Skeletal muscle tissue (tissue), 4 donors: ENCODE measurements around the gene ANGPTL8. TPM values are rescaled to one million over a fixed set of nuclear protein-coding genes. Genes with fewer than 3 reads are reported as not detected.

Source experiments
- H3K27ac ChIP-seq: one replicate; pipeline ENCODE4 v1.7.0; 2013; ENCODE audit warnings: mild to moderate bottlenecking, low read depth, low read length, inconsistent platforms
- H3K27me3 ChIP-seq, 3 donors: one replicate each; pipeline ENCODE4 v1.7.0; 2013; ENCODE audit warnings: low read length in 3 of 3; ENCODE audit not compliant: control insufficient read depth in 3 of 3, insufficient read depth in 3 of 3
- H3K36me3 ChIP-seq, 3 donors: one replicate each; pipeline ENCODE4 v1.7.0; 2013; ENCODE audit warnings: low read length in 3 of 3; ENCODE audit not compliant: control insufficient read depth in 3 of 3, insufficient read depth in 3 of 3
- H3K4me1 ChIP-seq, 3 donors: one replicate each; pipeline ENCODE4 v1.7.0; 2013; ENCODE audit warnings: low read length in 3 of 3, mild to moderate bottlenecking in 3 of 3; ENCODE audit not compliant: control insufficient read depth in 3 of 3, insufficient read depth in 3 of 3
- H3K4me3 ChIP-seq, 3 donors: one replicate each; pipeline ENCODE4 v1.7.0; 2013; ENCODE audit warnings: low read length in 3 of 3
- H3K9ac ChIP-seq, 3 donors: one replicate each; pipeline ENCODE4 v1.7.0; 2013; ENCODE audit warnings: low read length in 3 of 3, mild to moderate bottlenecking in 3 of 3, moderate library complexity in 2 of 3, low read depth in 1 of 3
- H3K9me3 ChIP-seq, 3 donors: one replicate each; pipeline ENCODE4 v1.7.0; 2013; ENCODE audit warnings: low read length in 3 of 3; ENCODE audit not compliant: control insufficient read depth in 3 of 3
- total RNA-seq: library from RNA; depleted of rRNA; stranded (reverse); fragments of >200 nt; gene quantifications from one replicate; pipeline ENCODE4 v1.2.3, GENCODE V29; 2014
- donor health status: Osteomylitis.

ANGPTL8 gene
- total RNA-seq, 1 donor from 2014 or later = 3.1 TPM

DNA sequence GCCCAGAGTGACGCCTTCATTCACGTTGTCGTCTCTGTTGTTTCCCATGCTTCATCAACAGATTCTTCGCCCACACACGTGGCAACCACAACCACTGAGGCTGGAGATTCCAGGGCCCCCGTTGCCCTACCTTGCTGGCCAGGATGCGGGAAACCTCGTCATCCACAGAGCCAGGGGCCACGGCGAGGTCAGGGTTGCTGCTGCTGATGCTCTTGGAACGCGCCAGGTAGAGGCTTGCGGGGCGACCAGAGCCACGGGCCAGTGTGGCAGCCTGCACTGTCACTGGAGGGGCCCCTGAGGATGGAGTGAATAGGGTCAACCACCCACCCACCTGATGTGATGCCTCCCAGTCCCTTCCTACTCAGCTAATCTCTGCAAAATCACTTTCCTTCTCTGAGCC is 6.3 kb upstream of the ANGPTL8 start:
- H3K27ac ChIP-seq = no peak overlapping the region
- H3K4me1 ChIP-seq = no peaks in the 10 kb centered on the region
- peaks cover 0 to 2% (median 0%) of the 10 kb centered on the region in 3 donors for H3K9me3 ChIP-seq
- H3K36me3 ChIP-seq = peaks cover 17 to 27% (median 23%) of the 10 kb centered on the region in 3 donors
- no peak overlapping the region for H3K4me3 ChIP-seq
- H3K9ac ChIP-seq = no peak overlapping the region
- no peaks in the 10 kb centered on the region for H3K27me3 ChIP-seq

DNA sequence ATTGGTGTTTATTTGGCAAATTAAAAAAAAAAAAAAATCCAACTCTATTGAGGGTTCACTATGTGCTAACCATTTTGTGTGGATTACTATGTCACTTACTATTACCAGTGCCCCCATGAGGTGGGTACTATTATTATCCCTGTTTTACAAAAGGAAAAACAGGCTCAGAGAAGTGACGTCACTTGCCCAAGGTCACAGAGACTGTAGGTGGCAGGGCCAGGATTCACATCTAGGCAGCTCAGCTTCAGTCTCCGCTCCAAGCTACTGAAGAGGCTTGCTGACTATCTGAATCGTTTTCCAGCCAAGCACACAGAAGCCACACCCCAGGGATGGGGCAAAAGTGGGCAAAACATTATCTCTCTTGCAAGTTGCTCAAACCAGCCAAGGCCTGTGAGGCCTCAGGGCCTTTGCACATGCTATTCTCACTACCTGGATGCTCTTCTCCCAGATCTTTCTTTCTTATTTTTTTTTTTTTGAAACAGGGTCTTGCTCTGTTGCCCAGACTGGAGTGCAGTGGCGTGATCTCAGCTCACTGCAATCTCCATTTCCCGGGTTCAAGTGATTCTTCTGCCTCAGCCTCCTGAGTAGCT is 4.8 kb upstream of the ANGPTL8 start:
- Histone ChIP-seq H3K9me3 (peaks cover 3 to 13% (median 3%) of the 10 kb centered on the region in 3 donors), H3K36me3 (peaks cover 17 to 27% (median 27%) of the 10 kb centered on the region in 3 donors), H3K4me1 (no peaks in the 10 kb centered on the region), H3K4me3 (no peak overlapping the region), H3K9ac (no peak overlapping the region), H3K27me3 (no peaks in the 10 kb centered on the region), H3K27ac (no peak overlapping the region)

DNA sequence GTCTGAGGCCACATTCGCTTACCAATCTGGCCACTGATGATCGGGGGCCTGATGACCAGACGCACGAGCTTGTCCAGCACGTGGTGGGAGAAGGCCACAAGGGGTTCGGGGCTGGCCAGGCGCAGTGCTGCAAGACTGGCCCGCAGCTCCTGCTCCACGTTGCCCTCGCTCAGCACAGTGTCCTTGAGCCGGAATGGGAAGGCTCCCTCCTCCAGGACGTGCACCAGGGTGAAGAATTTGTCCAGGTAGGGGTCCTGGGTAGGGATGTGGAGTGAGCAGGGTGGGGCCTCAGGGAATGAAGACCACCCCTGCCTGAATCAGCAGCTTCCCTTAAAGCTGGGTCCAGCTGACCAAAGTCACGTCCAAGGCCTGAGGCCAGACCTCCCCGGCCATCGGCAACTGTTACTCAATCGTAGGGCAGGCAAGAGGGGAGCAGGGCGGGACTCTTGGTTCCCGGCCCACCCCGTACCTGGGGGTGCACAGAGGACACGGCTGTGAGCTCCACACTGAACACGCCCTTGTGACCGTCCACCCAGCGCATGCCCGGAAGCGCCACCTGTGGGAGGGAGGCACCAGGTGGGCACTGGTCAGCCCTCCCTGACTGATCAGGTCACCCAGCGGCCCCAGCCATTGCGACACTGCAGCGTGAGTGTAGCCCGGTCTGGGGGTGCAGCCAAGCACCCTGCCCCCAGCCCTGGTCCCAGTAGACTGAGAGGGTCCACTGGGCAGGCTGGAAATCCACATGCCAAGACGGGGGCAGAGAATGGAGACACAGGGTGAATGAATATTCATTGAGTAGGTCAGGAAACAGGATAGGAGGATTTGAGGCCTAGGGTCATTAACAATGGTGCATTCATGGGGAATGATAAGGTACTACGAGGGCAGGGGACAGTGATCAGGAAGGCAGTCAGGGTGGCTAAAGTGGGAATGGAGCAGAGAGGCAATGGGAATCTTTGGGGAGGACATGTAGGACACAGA is 2.8 kb upstream of the ANGPTL8 start:
- no peaks in the 10 kb centered on the region for H3K4me1 ChIP-seq
- H3K4me3 ChIP-seq = no peak overlapping the region
- H3K9ac ChIP-seq = no peak overlapping the region
- H3K27ac ChIP-seq = no peak overlapping the region
- H3K9me3 ChIP-seq = peaks cover 3 to 16% (median 3%) of the 10 kb centered on the region in 3 donors
- H3K27me3 ChIP-seq = no peaks in the 10 kb centered on the region
- H3K36me3 ChIP-seq = peaks cover 17 to 30% (median 25%) of the 10 kb centered on the region in 3 donors

DNA sequence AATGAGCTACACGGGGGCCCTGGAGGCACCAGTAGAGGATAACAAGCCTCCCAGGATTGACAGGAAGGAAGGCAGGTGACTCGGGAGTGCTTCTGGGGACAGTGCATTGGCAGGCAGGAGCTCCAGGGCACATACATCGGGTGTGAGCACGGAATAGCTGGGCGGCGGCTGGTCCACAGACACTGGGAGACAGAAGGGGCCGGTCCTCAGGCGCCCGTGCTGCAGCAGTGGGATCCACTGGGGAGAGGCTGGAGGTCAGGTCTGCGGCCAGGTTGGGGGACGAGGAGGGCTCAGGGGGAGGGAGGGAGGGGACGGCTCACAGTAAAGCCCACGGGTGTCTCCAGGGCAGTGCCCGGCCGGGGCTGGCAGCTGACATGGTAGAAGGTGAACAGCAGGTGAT is 2.1 kb upstream of the ANGPTL8 start:
- Histone ChIP-seq H3K9ac (no peak overlapping the region), H3K4me3 (no peak overlapping the region), H3K9me3 (peaks cover 3 to 16% (median 3%) of the 10 kb centered on the region in 3 donors), H3K4me1 (no peaks in the 10 kb centered on the region), H3K27ac (no peak overlapping the region), H3K36me3 (peaks cover 13 to 29% (median 21%) of the 10 kb centered on the region in 3 donors), H3K27me3 (no peaks in the 10 kb centered on the region)

DNA sequence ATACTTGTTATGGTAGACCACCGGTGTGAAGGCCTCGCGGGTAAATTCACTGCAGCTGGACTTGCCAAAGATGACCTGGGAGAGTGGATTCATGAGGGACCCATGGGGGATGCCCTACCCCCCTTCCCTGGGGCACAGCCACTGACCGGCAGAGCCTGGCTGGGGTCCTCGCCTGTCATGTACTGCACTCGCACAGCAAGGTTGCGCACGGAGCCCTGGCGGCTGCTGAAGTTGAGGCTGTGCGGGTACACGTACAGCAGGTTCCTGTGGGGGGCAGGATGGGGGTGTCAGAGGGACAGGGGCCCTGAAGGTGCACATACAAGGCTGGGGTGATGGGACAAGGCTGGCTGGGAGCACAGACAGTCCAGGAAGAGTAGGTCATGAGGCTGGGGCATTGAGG is 1.4 kb upstream of the ANGPTL8 start:
- Histone ChIP-seq H3K36me3 (peaks cover 5 to 26% (median 14%) of the 10 kb centered on the region in 3 donors), H3K9ac (no peak overlapping the region)

DNA sequence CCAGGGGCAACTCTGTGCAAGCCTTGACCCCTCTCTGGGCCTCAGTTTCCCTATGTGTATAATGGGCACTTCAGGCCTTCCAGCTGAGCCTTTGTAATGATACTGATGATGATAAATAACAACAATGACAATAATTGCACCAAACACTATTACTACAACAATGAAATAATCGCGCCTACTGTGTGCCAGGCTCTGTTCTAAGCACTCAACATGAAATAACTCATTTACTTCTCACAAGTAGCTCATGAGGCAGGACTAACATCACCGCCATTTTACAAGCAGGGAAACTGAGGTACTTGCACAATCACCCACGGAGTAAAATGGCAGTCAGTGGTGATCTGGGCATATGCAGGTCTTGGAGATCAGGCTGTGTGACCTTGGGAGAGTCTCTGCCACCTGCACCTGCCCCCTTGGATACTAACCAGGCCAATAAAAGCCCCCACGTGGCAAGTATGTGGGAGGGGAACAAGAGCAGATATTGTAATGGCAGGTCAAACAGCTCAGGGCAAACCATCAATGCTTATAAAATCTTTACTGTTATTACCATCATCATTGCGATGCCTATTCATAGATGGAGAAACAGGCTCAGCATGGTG is 540 bp upstream of the ANGPTL8 start:
- peaks cover 5 to 7% (median 5%) of the 10 kb centered on the region in 3 donors for H3K4me1 ChIP-seq
- peaks cover 3 to 16% (median 3%) of the 10 kb centered on the region in 3 donors for H3K9me3 ChIP-seq
- H3K9ac ChIP-seq = no peak overlapping the region
- no peak overlapping the region for H3K27ac ChIP-seq
- H3K36me3 ChIP-seq = peaks cover 5 to 27% (median 13%) of the 10 kb centered on the region in 3 donors
- H3K4me3 ChIP-seq = no peak overlapping the region
- H3K27me3 ChIP-seq = no peaks in the 10 kb centered on the region

More for the DNA sequence above, 1.4 kb upstream of the ANGPTL8 start:
- H3K9me3 ChIP-seq = peaks cover 3 to 16% (median 3%) of the 10 kb centered on the region in 3 donors
- no peak overlapping the region for H3K4me3 ChIP-seq
- no peak overlapping the region for H3K27ac ChIP-seq
- H3K4me1 ChIP-seq = peaks cover 0 to 2% (median 0%) of the 10 kb centered on the region in 3 donors
- H3K27me3 ChIP-seq = no peaks in the 10 kb centered on the region

DNA sequence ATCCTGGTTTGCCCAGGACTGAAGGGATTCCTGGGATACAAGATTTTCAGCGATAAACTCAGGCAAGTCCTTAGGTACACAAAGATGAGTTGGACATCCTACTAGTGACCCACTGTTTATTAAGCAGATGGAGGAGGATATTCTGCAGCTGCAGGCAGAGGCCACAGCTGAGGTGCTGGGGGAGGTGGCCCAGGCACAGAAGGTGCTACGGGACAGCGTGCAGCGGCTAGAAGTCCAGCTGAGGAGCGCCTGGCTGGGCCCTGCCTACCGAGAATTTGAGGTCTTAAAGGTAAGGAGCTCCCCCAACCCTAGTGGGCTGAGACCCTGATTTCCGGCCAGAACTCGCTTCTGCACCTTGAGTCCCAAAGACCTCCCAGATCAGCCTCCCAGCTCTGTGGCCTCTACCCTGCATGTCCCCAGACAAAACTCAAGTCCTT is 607 bp downstream of the ANGPTL8 start:
- H3K4me1 ChIP-seq = peaks cover 5 to 7% (median 6%) of the 10 kb centered on the region in 3 donors
- H3K4me3 ChIP-seq = no peak overlapping the region
- H3K27ac ChIP-seq = no peak overlapping the region
- no peak overlapping the region for H3K9ac ChIP-seq
- no peaks in the 10 kb centered on the region for H3K27me3 ChIP-seq
- H3K9me3 ChIP-seq = peaks cover 3 to 16% (median 3%) of the 10 kb centered on the region in 3 donors
- H3K36me3 ChIP-seq = peaks cover 5 to 27% (median 13%) of the 10 kb centered on the region in 3 donors

DNA sequence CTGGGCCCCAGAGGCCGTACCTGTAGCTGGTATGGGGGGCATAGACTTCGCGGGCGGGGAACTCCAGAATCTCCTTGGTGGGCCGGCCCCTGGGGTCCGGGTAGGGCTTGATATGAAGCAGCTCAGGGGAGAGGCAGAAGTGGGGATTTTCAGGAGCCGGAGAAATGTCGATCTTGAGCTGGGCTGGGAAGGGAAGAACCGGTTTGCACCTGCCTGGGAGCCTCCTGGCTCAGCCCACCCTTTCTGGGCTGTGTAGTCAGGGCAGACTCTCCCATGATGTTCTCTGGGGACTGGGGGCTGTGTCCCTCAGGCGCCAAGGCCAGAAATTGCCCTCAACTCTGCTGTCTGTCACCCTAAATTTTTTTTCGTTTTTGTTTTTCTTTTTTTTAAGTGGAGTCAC is 2.6 kb downstream of the ANGPTL8 start:
- no peaks in the 10 kb centered on the region for H3K27me3 ChIP-seq

DNA sequence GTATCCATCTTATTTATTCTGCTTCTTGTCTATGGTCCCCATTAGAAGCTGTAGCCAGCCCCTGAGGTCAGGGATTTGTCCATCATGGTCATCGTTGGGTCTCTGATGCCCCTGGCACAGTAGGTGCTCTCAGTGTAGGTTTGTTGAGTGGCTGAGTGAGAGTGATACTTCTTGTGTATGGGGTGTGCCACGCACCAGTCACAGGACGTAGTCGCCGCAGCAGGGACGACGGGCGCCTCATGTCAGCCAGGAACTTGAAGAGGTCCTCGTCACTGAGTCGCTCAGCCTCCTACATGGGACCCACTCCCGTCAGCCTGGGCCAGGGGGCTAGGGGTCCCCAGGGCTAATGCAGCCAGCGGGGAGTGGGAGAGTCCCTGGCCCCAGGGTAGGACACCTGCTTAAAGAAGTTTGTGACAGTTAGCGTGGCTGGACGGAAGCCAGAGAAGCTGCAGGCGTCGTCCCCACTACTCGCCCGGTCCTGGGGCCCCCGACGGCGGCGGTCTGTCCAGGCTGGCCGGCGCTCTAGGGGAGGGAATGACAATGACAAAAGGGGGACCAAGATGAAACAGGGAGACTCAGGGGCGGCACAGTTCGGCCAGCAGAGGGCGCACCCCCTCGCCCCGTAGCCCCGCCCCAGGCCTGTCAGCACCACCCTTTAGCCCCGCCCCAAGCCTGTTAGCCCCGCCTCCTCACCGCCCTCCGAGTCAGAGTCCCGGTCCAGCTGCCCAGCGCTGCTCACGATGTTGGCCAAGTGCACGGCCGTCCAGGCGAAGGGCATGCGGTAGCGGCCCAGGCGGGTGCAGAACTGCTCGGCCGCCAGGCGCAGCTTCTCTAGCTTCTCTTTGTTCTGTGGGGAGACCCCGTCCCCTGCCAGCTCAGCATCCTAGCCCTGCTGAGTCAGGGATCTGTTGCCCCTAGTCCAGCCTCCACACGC is 3.7 kb downstream of the ANGPTL8 start:
- H3K36me3 ChIP-seq = peaks cover 0 to 20% (median 7%) of the 10 kb centered on the region in 3 donors
- H3K27ac ChIP-seq = no peak overlapping the region
- peaks cover 7 to 23% (median 11%) of the 10 kb centered on the region in 3 donors for H3K4me1 ChIP-seq
- peak overlapping the region in 1 of 3 donors; percentile 40 for H3K9ac ChIP-seq
- peaks cover 3 to 14% (median 3%) of the 10 kb centered on the region in 3 donors for H3K9me3 ChIP-seq
- H3K4me3 ChIP-seq = peak overlapping the region; percentile 29 to 35 (median 30)
- H3K27me3 ChIP-seq = no peaks in the 10 kb centered on the region

More for the DNA sequence above, 2.6 kb downstream of the ANGPTL8 start:
- H3K9me3 ChIP-seq = peaks cover 3 to 16% (median 3%) of the 10 kb centered on the region in 3 donors
- H3K4me1 ChIP-seq = peaks cover 5 to 12% (median 6%) of the 10 kb centered on the region in 3 donors
- H3K27ac ChIP-seq = no peak overlapping the region
- no peak overlapping the region for H3K4me3 ChIP-seq
- H3K36me3 ChIP-seq = peaks cover 0 to 22% (median 9%) of the 10 kb centered on the region in 3 donors
- H3K9ac ChIP-seq = no peak overlapping the region
